IPS-NIHi11 (cell line): ENCODE results near the gene SCYL3.
A peak's percentile ranks its signal among the peaks of the same experiment; 100 is the strongest.
"Not testable (repeated sequence)": the region's sequence is repeated elsewhere in the genome, so short reads cannot be mapped to it uniquely, and the experiment has no call there.

Source experiments
- DNase-seq: peaks from one replicate; pipeline ENCODE4 v3.0.0; 2012; ENCODE audit warnings: mixed read lengths, low spot score

Gene SCYL3

GRCh38 chr1:169814265-169814664, 79.4 kb downstream of the SCYL3 start:
- DNase-seq, result no peak

GRCh38 chr1:169812131-169812530, 81.6 kb downstream of the SCYL3 start:
- DNase-seq, result no peak

- not testable (repeated sequence) for DNase-seq
Measured at GRCh38 chr1:169811418-169812035, 82.2 kb downstream of the SCYL3 start.

GRCh38 chr1:169809370-169810095, 84.2 kb downstream of the SCYL3 start:
- peak; percentile 24 for DNase-seq

- no peak for DNase-seq
Measured at GRCh38 chr1:169804941-169805340, 88.8 kb downstream of the SCYL3 start.

- no peak for DNase-seq
Measured at GRCh38 chr1:169802888-169803287, 90.8 kb downstream of the SCYL3 start.
